GM12878 (cell line): Measurements from ENCODE around the gene SORL1. TPM values are rescaled to one million over a fixed set of nuclear protein-coding genes. Genes with fewer than 3 reads are reported as not detected.
A peak's percentile ranks its signal among the peaks of the same experiment; 100 is the strongest.
"Not testable (repeated sequence)": the region's sequence is repeated elsewhere in the genome, so short reads cannot be mapped to it uniquely, and the experiment has no call there.

ENCODE experiments used
- ATAC-seq: fragments of 200-7000 bp; cut with Tn5 transposase; 3 replicates; pipeline ENCODE4 v1.9.1; 2020; ENCODE audit warnings: mild to moderate bottlenecking, moderate library complexity
- BruUV-seq: library from RNA; stranded (reverse); fragments of 400-500 nt; replicated peaks from 2 replicates; lab custom pipeline; 2021; lab: Mats Ljungman, UMichigan
- CTCF ChIA-PET: fragments of 300-600 bp; sonication (Branson Sonifier 250); formaldehyde crosslinking; extraction: SDS; loops from one replicate; lab custom pipeline; 2021; ENCODE audit warnings: inconsistent platforms; lab: Yijun Ruan, JAX
- POLR2A ChIA-PET: fragments of 350-600 bp; formaldehyde crosslinking; extraction: SDS; loops from one replicate; lab custom pipeline; 2021; ENCODE audit warnings: inconsistent platforms; lab: Charles Lee
- RAD21 ChIA-PET: fragments of 300-600 bp; sonication (Branson Sonifier 250); formaldehyde crosslinking; loops from one replicate; lab custom pipeline; 2023; ENCODE audit warnings: antibody characterized with exemption; ENCODE audit not compliant: unreplicated experiment; lab: Charles Lee
- SMC1A ChIA-PET: fragments of 300-600 bp; sonication (Branson Sonifier 250); formaldehyde crosslinking; loops from one replicate; lab custom pipeline; 2023; ENCODE audit not compliant: unreplicated experiment, uncharacterized antibody; lab: Charles Lee
- DNase-seq: peaks from one replicate; pipeline ENCODE4 v3.0.0-alpha.2; 2011; ENCODE audit warnings: low read depth, low spot score
- FAIRE-seq: peaks from 3 replicates; lab custom pipeline; 2011; peaks lifted over from hg19 to GRCh38; lab: Jason Lieb, UNC
- H2AFZ ChIP-seq: 2 replicates; pipeline ENCODE4 v1.6.0; 2011; ENCODE audit warnings: low read depth, low read length, control low read depth; ENCODE audit not compliant: control insufficient read depth
- H3K27ac ChIP-seq: 2 replicates; pipeline ENCODE4 v1.5.1; 2011; ENCODE audit warnings: control low read depth; ENCODE audit not compliant: control insufficient read depth, insufficient read depth
- H3K27me3 ChIP-seq, 2 experiments: replicated peaks in 1 of 2; 2 replicates each; pipeline versions ENCODE4 v1.6.0 to v1.6.1; 2011; ENCODE audit warnings: low read length in 1 of 2; ENCODE audit not compliant: control insufficient read depth in 2 of 2, insufficient read depth in 2 of 2
- H3K36me3 ChIP-seq, 2 experiments: 2 replicates each; pipeline ENCODE4 v1.5.1; 2011; ENCODE audit warnings: low read length in 1 of 2; ENCODE audit not compliant: control insufficient read depth in 2 of 2, insufficient read depth in 2 of 2
- H3K4me1 ChIP-seq: 2 replicates; pipeline ENCODE4 v1.6.1; 2011; ENCODE audit warnings: mild to moderate bottlenecking, low read length, moderate library complexity, mixed read lengths; ENCODE audit not compliant: control insufficient read depth, insufficient read depth
- H3K4me2 ChIP-seq: 2 replicates; pipeline ENCODE4 v1.6.0; 2011; ENCODE audit warnings: control low read depth; ENCODE audit not compliant: control insufficient read depth, insufficient read depth
- H3K4me3 ChIP-seq: fragments of 200-600 bp; sonication (generic); 2 replicates; pipeline ENCODE4 v1.5.1; 2016
- H3K79me2 ChIP-seq: 2 replicates; pipeline ENCODE4 v1.6.0; 2011; ENCODE audit warnings: low read length; ENCODE audit not compliant: control insufficient read depth, insufficient read depth
- H3K9ac ChIP-seq: 2 replicates; pipeline ENCODE4 v1.8.0; 2011; ENCODE audit warnings: low read length, control low read depth, mixed read lengths; ENCODE audit not compliant: control insufficient read depth, insufficient read depth
- H3K9me3 ChIP-seq: replicated peaks from 3 replicates; pipeline ENCODE4 v1.5.1; 2011; ENCODE audit warnings: mild to moderate bottlenecking, low read length; ENCODE audit not compliant: control insufficient read depth, insufficient read depth
- H4K20me1 ChIP-seq: 2 replicates; pipeline ENCODE4 v1.6.0; 2011; ENCODE audit not compliant: control insufficient read depth, insufficient read depth
- CBFB ChIP-seq: IDR thresholded peaks from 2 replicates; pipeline ENCODE4 v1.6.1; 2016; ENCODE audit warnings: antibody characterized with exemption, low read depth
- FOXM1 ChIP-seq: IDR thresholded peaks from 2 replicates; pipeline ENCODE4 v1.6.1; 2012; ENCODE audit warnings: low read depth, mild to moderate bottlenecking, inconsistent platforms, low read length, moderate library complexity
- NFYB ChIP-seq: IDR thresholded peaks from 2 replicates; pipeline ENCODE4 v1.6.1; 2011; ENCODE audit warnings: low read depth, mild to moderate bottlenecking, low read length, improper control_type of control experiment, moderate library complexity; ENCODE audit not compliant: insufficient read depth
- POLR2A ChIP-seq: IDR thresholded peaks from 2 replicates; pipeline ENCODE4 v1.6.1; 2011; ENCODE audit warnings: low read depth, mild to moderate bottlenecking, low read length
- POLR2AphosphoS5 ChIP-seq: IDR thresholded peaks from 2 replicates; pipeline ENCODE4 v1.6.1; 2011; ENCODE audit warnings: mild to moderate bottlenecking, low read length, inconsistent platforms
- RUNX3 ChIP-seq: IDR thresholded peaks from 2 replicates; pipeline ENCODE4 v1.6.1; 2012; ENCODE audit warnings: low read length, inconsistent platforms
- SP1 ChIP-seq: IDR thresholded peaks from one replicate; pipeline ENCODE4 v1.6.1; 2011; ENCODE audit warnings: low read depth, low read length
- SPI1 ChIP-seq: IDR thresholded peaks from 2 replicates; pipeline ENCODE4 v1.6.1; 2011; ENCODE audit warnings: low read depth, mild to moderate bottlenecking, low read length, moderate library complexity, borderline replicate concordance; ENCODE audit not compliant: insufficient read depth
- TAF1 ChIP-seq: IDR thresholded peaks from 2 replicates; pipeline ENCODE4 v1.6.1; 2011; ENCODE audit warnings: mild to moderate bottlenecking, low read depth, low read length, borderline replicate concordance
- WGBS: methylation state at CpG from one replicate; pipeline ENCODE4 v1.1.6; 2016; ENCODE audit warnings: low lambda C conversion rate; ENCODE audit not compliant: insufficient replicate concordance, insufficient coverage; ENCODE audit errors: missing lambda C conversion rate; 5-methylcytosine and 5-hydroxymethylcytosine counted together
- in situ Hi-C: fragments of 300-500 bp; cut with MboI; formaldehyde crosslinking; loops from 9 replicates; pipeline ENCODE4 v1.14.3; 2018; ENCODE audit warnings: mixed read lengths
- intact Hi-C: fragments of 100-400 bp; cut with micrococcal nuclease; formaldehyde crosslinking; loops from one replicate; pipeline ENCODE4 v1.14.2; 2022; ENCODE audit not compliant: unreplicated experiment
- polyA plus RNA-seq, 11 experiments: library from polyadenylated mRNA; depleted of rRNA in 4 of 11; unstranded in 6 of 11; stranded (reverse) in 5 of 11; fragments of >200 nt; fragmentation: Nextera tagmentation in 4 of 11; fragmentation: Illumina TruSeq in 1 of 11; extraction: Ambion mirVana in 4 of 11; extraction: Trizol in 1 of 11; gene quantifications; 1 replicate in 1 of 11; 2 replicates in 10 of 11; pipeline versions ENCODE4 v1.2.1 to v1.2.3, GENCODE V29; 2011 to 2016; ENCODE audit warnings: inconsistent platforms in 2 of 11, missing spikeins in 2 of 11, low read depth in 1 of 11
- total RNA-seq, 4 experiments: library from RNA; depleted of rRNA in 3 of 4; stranded (reverse); fragments of >200 nt in 3 of 4; fragmentation: Illumina TruSeq in 1 of 4; extraction: Trizol in 1 of 4; gene quantifications; 2 replicates each; pipeline versions ENCODE4 v1.2.1 to v1.2.3, GENCODE V29; 2013 to 2021

SORL1 gene
- total and polyA plus RNA-seq, 10 of the 15 experiments (the other 5 are each of a cell fraction or from before 2014, with no cell fraction given), result 20.2 to 107 (median 59.9) TPM

- BruUV-seq, H4K20me1 ChIP-seq, H3K27me3 ChIP-seq, FAIRE-seq, in situ Hi-C loops, H3K9me3 ChIP-seq, H2AFZ ChIP-seq: not testable (repeated sequence)
- Histone ChIP-seq H3K79me2 (peaks cover 59% of the 10 kb centered on the region), H3K9ac (peak overlapping the region; percentile 46), H3K27ac (peak overlapping the region; percentile 77), H3K36me3 (peaks cover 36 to 42% of the 10 kb centered on the region in 2 experiments), H3K4me2 (peak overlapping the region; percentile 70), H3K4me1 (peaks cover 37% of the 10 kb centered on the region), H3K4me3 (peak overlapping the region; percentile 36)
- intact Hi-C loops, result loop anchor here (2.0 kb wide), 1 partner anchor 27 kb away; no protein-coding TSS in a partner anchor
- WGBS, result 0% methylated on average over 2 of the region's 2 CpGs
- ATAC-seq, result peak; percentile 83
- ChIA-PET CTCF (interaction anchor here (1.0 to 1.8 kb wide), 5 partner anchors 13 to 32 kb away, joined by 3 to 7 read pairs (median 4); partner anchors contain the start of genes SORL1 and SORL1-AS1), POLR2A (interaction anchor here (0.5 to 3.2 kb wide), 3 partner anchors 14 to 58 kb away, joined by 3 to 13 read pairs (median 4); no protein-coding TSS in a partner anchor), RAD21 (interaction anchor here (0.7 to 2.3 kb wide), 4 partner anchors 12 to 25 kb away, joined by 4 to 13 read pairs (median 9); no protein-coding TSS in a partner anchor), SMC1A (interaction anchor here (0.7 to 3.4 kb wide), 6 partner anchors 13 to 96 kb away, joined by 3 to 18 read pairs (median 7); no protein-coding TSS in a partner anchor)
- TF ChIP-seq POLR2AphosphoS5 (peak; percentile 14; the same call in 1 of the 2 replicates), SPI1 (peak; percentile 53; the same call in 1 of the 2 replicates), TAF1 (peak; percentile 57; the same call in 1 of the 2 replicates), RUNX3 (peak; percentile 83), POLR2A (peak; percentile 63), SP1 (peak; percentile 37), NFYB (peak; percentile 56; the same call in 1 of the 2 replicates), FOXM1 (0 out of 2 replicates have a peak, but pooled peaks have one; percentile 9), CBFB (0 out of 2 replicates have a peak, but pooled peaks have one; percentile 19)
- DNase-seq, result peak; percentile 75
Observed at GRCh38 chr11:121481484-121482230, 29.5 kb downstream of the SORL1 start.
